Renal pelvis (tissue), 4 donors: ENCODE data around the gene LARGE1. TPM values are rescaled to one million over a fixed set of nuclear protein-coding genes. Genes with fewer than 3 reads are reported as not detected.
"Not testable (repeated sequence)": the region's sequence is repeated elsewhere in the genome, so short reads cannot be mapped to it uniquely, and the experiment has no call there.

Experiments used
- DNase-seq: peaks from one replicate; pipeline ENCODE4 v3.0.0-alpha.2; 2013
- polyA plus RNA-seq, 3 donors: library from polyadenylated mRNA; unstranded; fragments of 120-200 nt; gene quantifications; one replicate each; pipeline ENCODE4 v1.2.1, GENCODE V29; 2013; ENCODE audit not compliant: insufficient read length in 3 of 3

The LARGE1 gene
- polyA plus RNA-seq, 3 donors = 27.6 to 31.2 (median 28.1) TPM

GRCh38 chr22:33569018-33569417, 351.3 kb downstream of the LARGE1 start:
- DNase-seq = no peak

GRCh38 chr22:33566495-33566894, 353.8 kb downstream of the LARGE1 start:
- DNase-seq = not testable (repeated sequence)

- no peak for DNase-seq
Measured at GRCh38 chr22:33565580-33565995, 354.7 kb downstream of the LARGE1 start.

GRCh38 chr22:33564683-33565082, 355.6 kb downstream of the LARGE1 start:
- no peak for DNase-seq

GRCh38 chr22:33563220-33563964, 356.9 kb downstream of the LARGE1 start:
- DNase-seq = no peak

GRCh38 chr22:33562501-33562900, 357.8 kb downstream of the LARGE1 start:
- no peak for DNase-seq

- DNase-seq = no peak
Measured at GRCh38 chr22:33561149-33561807, 359.0 kb downstream of the LARGE1 start.

- DNase-seq = no peak
Measured at GRCh38 chr22:33557836-33558235, 362.4 kb downstream of the LARGE1 start.

- DNase-seq = no peak
Measured at GRCh38 chr22:33555814-33556522, 364.3 kb downstream of the LARGE1 start.

GRCh38 chr22:33553493-33553892, 366.8 kb downstream of the LARGE1 start:
- no peak for DNase-seq

- DNase-seq = no peak
Measured at GRCh38 chr22:33544707-33545106, 375.6 kb downstream of the LARGE1 start.

GRCh38 chr22:33542722-33543121, 377.6 kb downstream of the LARGE1 start:
- no peak for DNase-seq

- no peak for DNase-seq
Measured at GRCh38 chr22:33542153-33542552, 378.1 kb downstream of the LARGE1 start.

- DNase-seq = peak; percentile 64
Measured at GRCh38 chr22:33539902-33540751, 380.1 kb downstream of the LARGE1 start.

GRCh38 chr22:33539202-33539901, 380.9 kb downstream of the LARGE1 start:
- no peak for DNase-seq

- no peak for DNase-seq
Measured at GRCh38 chr22:33538277-33538885, 381.9 kb downstream of the LARGE1 start.

- no peak for DNase-seq
Measured at GRCh38 chr22:33537059-33537458, 383.2 kb downstream of the LARGE1 start.

GRCh38 chr22:33535937-33536875, 384.1 kb downstream of the LARGE1 start:
- DNase-seq = no peak

- no peak for DNase-seq
Measured at GRCh38 chr22:33529424-33530113, 390.7 kb downstream of the LARGE1 start.
